ENCODE results near the gene COL27A1.

Gene COL27A1

DNA sequence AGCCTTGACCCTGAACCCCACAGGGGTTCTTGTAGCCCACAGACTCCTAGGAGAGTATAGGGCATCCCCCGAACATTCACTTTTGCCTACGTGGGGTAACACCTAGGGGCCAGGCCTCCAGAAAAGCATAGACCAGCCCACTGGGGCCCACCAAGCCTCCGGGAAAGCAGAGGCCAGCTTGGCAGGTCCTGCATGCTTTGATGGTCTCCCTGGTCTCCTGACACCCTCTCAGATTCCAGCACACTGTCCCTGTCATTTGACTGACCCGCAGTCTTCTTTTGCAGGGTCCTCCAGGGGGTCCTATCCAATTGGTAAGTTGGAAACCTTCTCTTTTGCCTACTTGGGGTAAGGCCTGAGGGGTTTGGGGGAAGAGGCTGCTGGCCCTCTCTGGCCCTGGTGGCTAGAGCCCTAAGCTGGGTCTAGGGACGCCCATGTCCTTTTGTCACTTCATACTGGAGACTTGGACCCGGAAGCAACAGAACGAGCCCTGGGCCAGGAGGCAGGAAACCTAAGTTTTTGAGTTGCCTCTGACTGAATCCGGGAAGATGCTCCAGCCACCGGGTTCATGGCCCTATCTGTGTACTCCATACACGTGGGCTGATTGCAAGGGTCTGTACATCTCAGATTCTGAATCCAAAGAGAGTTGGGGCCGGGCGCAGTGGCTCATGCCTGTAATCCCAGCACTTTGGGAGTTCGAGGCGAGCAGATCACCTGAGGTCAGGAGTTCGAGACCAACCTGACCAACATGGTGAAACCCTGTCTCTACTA is 146.6 kb downstream of the COL27A1 start:
- DNase-seq (ENCODE audit: low read depth), result no peak
- no peak overlapping the region for H3K4me3 ChIP-seq (ENCODE audit: control insufficient read depth, low read depth, low read length)
- TF ChIP-seq, protein P1, sequence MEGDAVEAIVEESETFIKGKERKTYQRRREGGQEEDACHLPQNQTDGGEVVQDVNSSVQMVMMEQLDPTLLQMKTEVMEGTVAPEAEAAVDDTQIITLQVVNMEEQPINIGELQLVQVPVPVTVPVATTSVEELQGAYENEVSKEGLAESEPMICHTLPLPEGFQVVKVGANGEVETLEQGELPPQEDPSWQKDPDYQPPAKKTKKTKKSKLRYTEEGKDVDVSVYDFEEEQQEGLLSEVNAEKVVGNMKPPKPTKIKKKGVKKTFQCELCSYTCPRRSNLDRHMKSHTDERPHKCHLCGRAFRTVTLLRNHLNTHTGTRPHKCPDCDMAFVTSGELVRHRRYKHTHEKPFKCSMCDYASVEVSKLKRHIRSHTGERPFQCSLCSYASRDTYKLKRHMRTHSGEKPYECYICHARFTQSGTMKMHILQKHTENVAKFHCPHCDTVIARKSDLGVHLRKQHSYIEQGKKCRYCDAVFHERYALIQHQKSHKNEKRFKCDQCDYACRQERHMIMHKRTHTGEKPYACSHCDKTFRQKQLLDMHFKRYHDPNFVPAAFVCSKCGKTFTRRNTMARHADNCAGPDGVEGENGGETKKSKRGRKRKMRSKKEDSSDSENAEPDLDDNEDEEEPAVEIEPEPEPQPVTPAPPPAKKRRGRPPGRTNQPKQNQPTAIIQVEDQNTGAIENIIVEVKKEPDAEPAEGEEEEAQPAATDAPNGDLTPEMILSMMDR (IDR thresholded peaks at IDR 0.05; ENCODE audit: control insufficient read depth, insufficient read depth, low read depth, low read length, missing control alignments), result no peak

DNA sequence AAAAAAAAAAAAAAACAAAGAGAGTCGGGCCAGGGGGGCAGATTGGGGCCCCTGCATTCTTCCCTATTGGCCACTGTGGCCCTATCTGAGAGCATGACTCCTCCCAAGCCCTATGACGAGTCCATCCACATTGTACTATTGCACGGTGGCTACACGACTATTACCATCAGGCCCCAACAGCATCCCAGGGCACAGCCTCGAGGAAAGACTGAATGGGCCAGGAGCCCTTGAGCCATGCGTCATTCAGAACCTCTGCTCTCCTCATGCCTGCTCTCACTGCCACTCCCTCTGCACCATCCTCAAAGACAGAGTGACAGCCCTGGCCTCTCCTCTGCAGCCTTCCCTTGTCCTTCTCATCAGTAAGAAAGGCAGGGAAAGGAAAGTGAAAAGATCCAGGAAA is 147.4 kb downstream of the COL27A1 start:
- DNase-seq (ENCODE audit: low read depth), result no peak
- TF ChIP-seq, protein P1 (IDR thresholded peaks at IDR 0.05; ENCODE audit: control insufficient read depth, insufficient read depth, low read depth, low read length, missing control alignments), result no peak

DNA sequence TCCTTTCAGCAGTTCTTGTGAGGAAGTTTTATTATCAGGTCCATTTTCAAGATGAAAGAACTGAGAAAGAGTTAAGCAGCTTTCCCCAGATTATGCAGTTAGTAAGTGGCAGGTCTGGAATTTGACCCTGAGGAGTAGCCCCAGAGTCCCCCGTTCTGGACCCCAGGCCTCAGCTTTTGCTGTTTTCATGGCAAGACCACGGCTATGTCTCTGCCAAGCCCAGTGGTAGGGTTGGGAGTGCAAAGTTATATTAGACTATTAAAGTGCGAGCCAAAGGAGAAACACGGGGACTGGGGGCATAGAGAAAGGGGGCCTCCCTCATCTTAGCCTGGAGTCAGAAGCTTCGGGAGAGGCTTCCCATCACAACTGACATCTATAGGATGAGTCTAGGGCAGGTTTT is 148.2 kb downstream of the COL27A1 start:
- no peak for DNase-seq (ENCODE audit: low read depth)
- TF ChIP-seq, protein P1 (IDR thresholded peaks at IDR 0.05; ENCODE audit: control insufficient read depth, insufficient read depth, low read depth, low read length, missing control alignments), result no peak
- H3K4me3 ChIP-seq (ENCODE audit: control insufficient read depth, low read depth, low read length), result no peak overlapping the region

More for the DNA sequence above, 147.4 kb downstream of the COL27A1 start:
- no peak overlapping the region for H3K4me3 ChIP-seq (ENCODE audit: control insufficient read depth, low read depth, low read length)

DNA sequence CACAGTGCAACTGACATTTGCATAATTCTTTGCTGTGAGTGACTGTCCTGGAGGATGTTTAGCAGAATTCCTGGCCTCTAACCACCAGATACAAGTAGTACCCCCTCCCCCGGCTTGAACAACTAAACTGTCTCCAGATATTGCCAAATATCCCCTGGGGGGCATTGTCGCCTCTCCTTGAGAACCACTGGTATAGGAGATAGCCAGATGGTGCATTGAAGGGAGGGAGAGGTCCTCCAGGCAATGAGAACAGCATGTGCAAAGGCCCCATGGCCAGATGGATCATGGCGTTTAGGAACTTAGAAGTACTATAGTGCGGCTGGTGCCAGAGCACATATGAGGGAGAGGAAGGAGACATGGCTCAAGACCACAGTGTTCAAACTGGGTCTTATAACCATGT is 148.6 kb downstream of the COL27A1 start:
- DNase-seq (ENCODE audit: low read depth), result no peak
- TF ChIP-seq, protein P1 (IDR thresholded peaks at IDR 0.05; ENCODE audit: control insufficient read depth, insufficient read depth, low read depth, low read length, missing control alignments), result no peak
- H3K4me3 ChIP-seq (ENCODE audit: control insufficient read depth, low read depth, low read length), result no peak overlapping the region

DNA sequence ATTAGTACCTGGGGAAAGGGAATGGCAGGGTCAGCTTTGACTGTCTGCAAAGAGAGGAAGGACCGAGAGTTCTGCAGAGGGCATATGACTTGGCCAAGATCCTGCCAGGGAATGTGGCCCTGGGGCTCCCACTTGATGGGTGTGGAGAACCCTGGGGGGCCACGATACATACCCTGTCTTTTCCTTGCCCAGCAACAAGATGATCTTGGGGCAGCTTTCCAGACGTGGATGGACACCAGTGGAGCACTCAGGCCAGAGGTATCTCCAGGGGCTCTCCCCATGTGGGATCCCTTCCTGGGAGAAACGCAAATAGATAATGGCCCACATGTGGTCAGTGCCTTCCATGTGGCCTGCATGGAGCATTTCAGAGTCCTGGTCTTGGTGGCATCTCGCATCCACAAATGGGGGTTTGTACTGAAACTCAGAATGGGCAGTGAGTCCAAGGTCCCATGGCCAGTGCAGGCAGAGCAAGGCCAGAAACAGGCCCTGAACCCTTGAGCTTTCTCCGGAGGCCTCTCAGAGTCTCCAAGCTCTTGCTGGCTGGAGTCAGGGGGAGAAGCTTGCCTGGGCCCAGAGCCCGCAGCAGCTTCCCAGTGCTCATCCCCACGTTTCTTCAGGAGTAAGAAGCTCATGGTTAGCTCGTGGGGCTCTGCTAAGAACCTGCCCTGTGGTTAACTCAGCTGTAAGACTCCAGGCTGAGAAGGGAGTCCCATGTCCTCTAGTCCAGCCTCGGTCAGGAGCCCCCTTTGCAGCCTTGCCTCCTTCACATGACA is 149.3 kb downstream of the COL27A1 start:
- no peak for DNase-seq (ENCODE audit: low read depth)
- no peak overlapping the region for H3K4me3 ChIP-seq (ENCODE audit: control insufficient read depth, low read depth, low read length)
- TF ChIP-seq, protein P1 (IDR thresholded peaks at IDR 0.05; ENCODE audit: control insufficient read depth, insufficient read depth, low read depth, low read length, missing control alignments), result no peak

DNA sequence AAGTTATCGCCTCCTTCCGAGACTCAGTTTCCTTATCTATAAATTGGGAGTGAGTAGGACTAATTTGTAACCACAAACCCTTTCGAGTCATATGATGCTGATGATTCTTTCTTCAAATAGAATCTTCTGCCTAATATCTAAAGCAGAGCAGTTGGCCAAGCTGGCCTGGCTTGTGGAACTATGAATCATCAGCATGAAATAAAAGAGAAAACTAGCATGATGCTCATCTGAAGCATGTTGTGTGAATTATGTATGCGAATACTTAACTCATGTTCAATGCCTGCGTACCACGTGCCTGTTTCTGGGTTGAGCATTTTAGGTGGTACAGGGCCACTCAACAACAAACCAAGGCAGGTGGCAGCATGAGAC is 152.5 kb downstream of the COL27A1 start:
- TF ChIP-seq, protein P1 (IDR thresholded peaks at IDR 0.05; ENCODE audit: control insufficient read depth, insufficient read depth, low read depth, low read length, missing control alignments), result no peak
- DNase-seq (ENCODE audit: low read depth), result peak; percentile 35
- H3K4me3 ChIP-seq (ENCODE audit: control insufficient read depth, low read depth, low read length), result no peak overlapping the region
